HEK293 (cell line): ENCODE data around the gene NUB1.

Source experiments
- CTCF ChIA-PET: fragments of 350-600 bp; formaldehyde crosslinking; extraction: SDS; loops from one replicate; lab custom pipeline; 2021; ENCODE audit warnings: antibody characterized with exemption; lab: Yijun Ruan, JAX
- POLR2A ChIA-PET: fragments of 300-600 bp; formaldehyde crosslinking; extraction: SDS; loops from one replicate; lab custom pipeline; 2020; ENCODE audit warnings: antibody characterized with exemption, inconsistent platforms; lab: Yijun Ruan, JAX
- H3K27ac ChIP-seq: fragments of 200-500 bp; sonication (Bioruptor generic); 2 replicates; pipeline ENCODE4 v1.5.1; 2014; ENCODE audit warnings: low read depth, low read length, control low read depth, inconsistent platforms; ENCODE audit errors: extremely low read depth
- H3K36me3 ChIP-seq, 2 experiments: fragments of 200-500 bp in 1 of 2; sonication (Bioruptor generic) in 1 of 2; 1 replicate in 1 of 2; 2 replicates in 1 of 2; pipeline ENCODE4 v1.5.1; 2014 to 2017; ENCODE audit warnings: inconsistent platforms in 2 of 2, low read length in 2 of 2; ENCODE audit not compliant: control insufficient read depth in 2 of 2, insufficient read depth in 1 of 2
- H3K4me1 ChIP-seq: fragments of 200-500 bp; sonication (Bioruptor generic); 2 replicates; pipeline ENCODE4 v1.5.1; 2014; ENCODE audit warnings: mild to moderate bottlenecking, low read length, inconsistent platforms; ENCODE audit not compliant: control insufficient read depth, insufficient read depth
- H3K4me3 ChIP-seq: 2 replicates; pipeline ENCODE4 v1.5.1; 2011; ENCODE audit warnings: low read depth, mild to moderate bottlenecking, control low read depth, low read length, moderate library complexity
- H3K9me3 ChIP-seq: fragments of 200-500 bp; sonication (Bioruptor generic); 2 replicates; pipeline ENCODE4 v1.5.1; 2014; ENCODE audit warnings: low read depth, low read length, inconsistent platforms; ENCODE audit not compliant: control insufficient read depth, insufficient read depth
- EGR2 ChIP-seq: fragments of 450-650 bp; formaldehyde crosslinking; IDR thresholded peaks from 2 replicates; pipeline ENCODE4 v1.5.1; 2016; ENCODE audit warnings: low read depth, missing biosample characterization, missing genetic modification characterization
- GFI1B ChIP-seq: fragments of 450-650 bp; formaldehyde crosslinking; IDR thresholded peaks from 2 replicates; pipeline ENCODE4 v1.5.1; 2016; ENCODE audit warnings: missing biosample characterization, missing genetic modification characterization
- KLF17 ChIP-seq: fragments of 450-650 bp; formaldehyde crosslinking; IDR thresholded peaks from 2 replicates; pipeline ENCODE4 v1.5.1; 2016; ENCODE audit warnings: missing biosample characterization, missing genetic modification characterization
- KLF7 ChIP-seq: fragments of 450-650 bp; formaldehyde crosslinking; IDR thresholded peaks from 2 replicates; pipeline ENCODE4 v1.5.1; 2016; ENCODE audit warnings: missing biosample characterization, missing genetic modification characterization, borderline replicate concordance
- ZBTB17 ChIP-seq: fragments of 450-650 bp; formaldehyde crosslinking; IDR thresholded peaks from 2 replicates; pipeline ENCODE4 v1.5.1; 2016; ENCODE audit warnings: missing biosample characterization, missing genetic modification characterization
- ZEB2 ChIP-seq: fragments of 450-650 bp; formaldehyde crosslinking; IDR thresholded peaks from 2 replicates; pipeline ENCODE4 v1.5.1; 2016; ENCODE audit warnings: missing biosample characterization, missing genetic modification characterization
- ZFP37 ChIP-seq: fragments of 450-650 bp; formaldehyde crosslinking; IDR thresholded peaks from 2 replicates; pipeline ENCODE4 v1.5.1; 2016; ENCODE audit warnings: missing biosample characterization, missing genetic modification characterization
- ZNF140 ChIP-seq: fragments of 450-650 bp; formaldehyde crosslinking; IDR thresholded peaks from 2 replicates; pipeline ENCODE4 v1.5.1; 2016; ENCODE audit warnings: missing biosample characterization, missing genetic modification characterization
- ZNF16 ChIP-seq: fragments of 450-650 bp; formaldehyde crosslinking; IDR thresholded peaks from 2 replicates; pipeline ENCODE4 v1.5.1; 2016; ENCODE audit warnings: low read depth, missing biosample characterization, missing genetic modification characterization
- ZNF274 ChIP-seq, 2 experiments: fragments of 200-500 bp in 1 of 2; fragments of 450-650 bp in 1 of 2; sonication (Bioruptor generic) in 1 of 2; formaldehyde crosslinking in 1 of 2; IDR thresholded peaks; 2 replicates each; pipeline versions ENCODE4 v1.5.1 to v1.6.1; 2014 to 2016; ENCODE audit warnings: borderline replicate concordance in 1 of 2, inconsistent platforms in 1 of 2, low read length in 1 of 2, missing biosample characterization in 1 of 2, missing genetic modification characterization in 1 of 2
- ZNF324 ChIP-seq: fragments of 450-650 bp; formaldehyde crosslinking; IDR thresholded peaks from 2 replicates; pipeline ENCODE4 v1.5.1; 2016; ENCODE audit warnings: missing biosample characterization, missing genetic modification characterization
- ZNF341 ChIP-seq: fragments of 450-650 bp; formaldehyde crosslinking; IDR thresholded peaks from 2 replicates; pipeline ENCODE4; 2016; ENCODE audit warnings: low read depth, missing biosample characterization, missing genetic modification characterization
- ZNF354C ChIP-seq: fragments of 450-650 bp; formaldehyde crosslinking; IDR thresholded peaks from 2 replicates; pipeline ENCODE4 v1.5.1; 2016; ENCODE audit warnings: missing biosample characterization, missing genetic modification characterization, low read depth, borderline replicate concordance
- ZNF449 ChIP-seq: fragments of 450-650 bp; formaldehyde crosslinking; IDR thresholded peaks from 2 replicates; pipeline ENCODE4 v1.5.1; 2017; ENCODE audit warnings: missing biosample characterization, mild to moderate bottlenecking, missing genetic modification characterization, moderate library complexity
- ZNF555 ChIP-seq: fragments of 450-650 bp; formaldehyde crosslinking; conservative IDR thresholded peaks from 2 replicates; pipeline ENCODE4 v1.5.1; 2017; ENCODE audit warnings: missing biosample characterization, mild to moderate bottlenecking, missing genetic modification characterization, inconsistent platforms
- ZNF560 ChIP-seq: fragments of 450-650 bp; formaldehyde crosslinking; IDR thresholded peaks from 2 replicates; pipeline ENCODE4 v1.5.1; 2017; ENCODE audit warnings: missing biosample characterization, missing genetic modification characterization, borderline replicate concordance
- ZNF561 ChIP-seq: fragments of 450-650 bp; IDR thresholded peaks from 2 replicates; pipeline ENCODE4 v1.5.1; 2018; ENCODE audit warnings: missing biosample characterization, missing genetic modification characterization, borderline replicate concordance
- ZNF707 ChIP-seq: fragments of 450-650 bp; formaldehyde crosslinking; IDR thresholded peaks from 2 replicates; pipeline ENCODE4 v1.5.1; 2016; ENCODE audit warnings: missing biosample characterization, missing genetic modification characterization
- TF ChIP-seq, protein P1 (sequence below): fragments of 450-650 bp; formaldehyde crosslinking; IDR thresholded peaks from 2 replicates; pipeline ENCODE4 v1.5.1; 2016; ENCODE audit warnings: missing biosample characterization, missing genetic modification characterization

Gene NUB1

DNA sequence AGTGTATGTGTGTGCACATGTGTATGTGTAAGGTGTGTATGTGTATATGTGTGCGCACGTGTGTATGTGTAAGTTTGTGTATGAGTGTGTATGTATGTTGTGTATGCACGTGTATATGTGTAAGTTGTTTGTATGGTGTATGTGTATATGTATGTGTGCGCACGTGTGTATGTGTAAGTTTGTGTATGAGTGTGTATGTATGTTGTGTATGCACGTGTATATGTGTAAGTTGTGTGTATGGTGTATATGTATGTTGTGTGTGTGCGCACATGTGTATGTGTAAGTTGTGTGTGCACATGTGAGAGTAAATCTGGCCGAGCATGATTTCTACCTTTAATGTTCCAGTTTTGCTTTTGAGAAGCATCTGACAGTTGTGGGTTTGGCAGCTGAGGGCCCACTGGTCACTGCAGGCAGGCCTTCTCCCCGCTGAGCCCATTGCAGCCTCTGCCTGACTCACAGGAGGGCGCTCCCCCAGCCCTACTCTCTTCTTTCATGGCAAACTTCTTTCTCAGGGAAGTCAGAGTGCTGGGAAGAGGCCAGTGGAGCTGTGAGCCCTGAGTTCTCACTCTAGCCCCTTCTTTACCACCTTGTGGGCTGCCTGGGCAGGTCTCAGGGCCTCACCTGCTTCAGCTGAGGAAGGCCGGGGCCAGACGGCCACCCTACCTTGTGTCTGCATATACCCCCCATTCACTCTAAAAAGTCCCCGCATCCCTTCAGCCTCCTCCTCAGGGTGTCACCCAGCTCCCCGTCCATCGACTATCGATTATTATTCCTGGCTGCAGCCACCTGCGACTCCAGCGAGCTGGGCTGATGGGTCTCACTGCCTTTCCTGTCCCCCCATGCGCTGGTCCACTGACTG is 57.1 kb downstream of the NUB1 start:
- POLR2A ChIA-PET: no interaction called here

DNA sequence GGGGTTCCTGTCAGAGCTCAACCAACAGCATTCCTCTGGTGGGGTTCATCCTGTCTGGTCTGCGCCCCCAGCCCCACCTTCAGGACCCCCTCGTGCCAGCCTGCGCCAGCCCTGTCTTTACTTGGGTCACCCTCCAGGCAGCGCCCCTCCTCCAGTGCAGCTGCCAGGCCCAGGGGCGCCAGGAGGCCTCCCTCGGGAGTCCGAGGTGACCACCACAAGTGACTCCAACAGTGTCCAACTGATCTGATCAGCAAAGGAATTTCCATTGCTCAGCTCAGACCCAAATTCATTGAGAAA is 57.6 kb downstream of the NUB1 start:
- Histone ChIP-seq H3K9me3 (no peaks in the 10 kb centered on the region), H3K4me3 (no peak overlapping the region), H3K36me3 (no peaks in the 10 kb centered on the region), H3K27ac (no peak overlapping the region), H3K4me1 (no peaks in the 10 kb centered on the region)
- TF ChIP-seq ZNF449: no peak
- TF ChIP-seq ZNF555 (tag by site-specific recombination): no peak
- no peak for TF ChIP-seq ZEB2
- no peak for TF ChIP-seq ZNF274 (IDR thresholded peaks at IDR 0.05; ENCODE audit: low read length)
- no peak for TF ChIP-seq ZNF274 (tag by site-specific recombination; IDR thresholded peaks at IDR 0.05; ENCODE audit: borderline replicate concordance)
- no peak for TF ChIP-seq ZNF16 (tag by site-specific recombination)
- 0 out of 2 replicates have a peak, but pooled peaks have one; percentile 1 for TF ChIP-seq ZBTB17 (tag by site-specific recombination)
- CTCF ChIA-PET: interaction anchor here (0.6 to 1.1 kb wide), 3 partner anchors 31 to 351 kb away, joined by 3 to 6 read pairs (median 4); no protein-coding TSS in a partner anchor
- POLR2A ChIA-PET: no interaction called here

More for the DNA sequence above, 57.1 kb downstream of the NUB1 start:
- H3K4me1 ChIP-seq: no peaks in the 10 kb centered on the region
- no peaks in the 10 kb centered on the region for H3K36me3 ChIP-seq
- CTCF ChIA-PET: interaction anchor here (0.6 to 1.1 kb wide), 3 partner anchors 30 to 351 kb away, joined by 3 to 6 read pairs (median 4); no protein-coding TSS in a partner anchor
- no peaks in the 10 kb centered on the region for H3K9me3 ChIP-seq
- TF ChIP-seq KLF7 (tag by site-specific recombination): 0 out of 2 replicates have a peak, but pooled peaks have one; percentile 0
- TF ChIP-seq ZNF354C (tag by site-specific recombination): no peak
- TF ChIP-seq ZBTB17 (tag by site-specific recombination): peak; percentile 73
- TF ChIP-seq EGR2: no peak
- no peak for TF ChIP-seq ZNF561 (tag by site-specific recombination)
- TF ChIP-seq ZNF140: no peak
- TF ChIP-seq ZNF560 (tag by site-specific recombination): no peak
- no peak for TF ChIP-seq ZFP37
- no peak for TF ChIP-seq ZNF324 (tag by site-specific recombination)
- TF ChIP-seq, protein P1, sequence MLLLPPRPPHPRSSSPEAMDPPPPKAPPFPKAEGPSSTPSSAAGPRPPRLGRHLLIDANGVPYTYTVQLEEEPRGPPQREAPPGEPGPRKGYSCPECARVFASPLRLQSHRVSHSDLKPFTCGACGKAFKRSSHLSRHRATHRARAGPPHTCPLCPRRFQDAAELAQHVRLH (tag by site-specific recombination): no peak
- TF ChIP-seq GFI1B (tag by site-specific recombination): no peak
- TF ChIP-seq ZNF707 (tag by site-specific recombination): no peak
- TF ChIP-seq ZNF341: no peak
- no peak for TF ChIP-seq KLF17 (tag by site-specific recombination)
- H3K27ac ChIP-seq: no peak overlapping the region
- H3K4me3 ChIP-seq: no peak overlapping the region
